Epithelial cell of alveolus of lung (primary cell): ENCODE data around the gene SMIM21. TPM values are rescaled to one million over a fixed set of nuclear protein-coding genes. Genes with fewer than 3 reads are reported as not detected.

Experiments
- total RNA-seq: library from RNA; depleted of rRNA; stranded (reverse); fragments of >200 nt; gene quantifications from 2 replicates; pipeline ENCODE4 v1.2.1, GENCODE V29; 2015

Gene SMIM21
- total RNA-seq: not detected in 2 replicates

DNA sequence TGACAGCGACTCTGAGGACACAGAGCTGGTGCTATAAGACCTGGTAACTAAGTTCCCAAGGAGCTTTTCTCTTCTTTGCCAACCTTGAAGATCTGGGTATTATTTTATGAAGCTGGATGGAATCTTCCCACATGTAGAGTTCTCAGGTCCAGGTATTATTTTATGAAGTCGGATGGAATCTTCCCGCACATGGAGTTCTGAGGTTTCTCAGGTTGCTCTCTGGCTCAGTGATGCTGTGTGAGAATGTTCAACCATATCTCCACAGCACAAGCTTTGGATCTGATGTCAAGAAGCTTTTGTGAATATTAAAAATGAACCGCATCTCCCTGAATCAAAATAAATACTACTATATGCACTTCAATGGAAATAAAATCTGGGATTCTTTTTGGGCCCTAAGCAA lies at the start of gene SMIM21:
SMIM21 (minus strand) TSS at position 101 of the 400 bp plus-strand sequence. CDS start 140 bp downstream, outside the sequence.

Other genes with a start within 250 kb of the SMIM21 start
- gene PTGR3, start 218.6 kb downstream of the SMIM21 start, total RNA-seq: 13.7 and 32.4 TPM in 2 replicates
- gene TSHZ1, start 216.9 kb downstream of the SMIM21 start, total RNA-seq: 8.7 and 22.4 TPM in 2 replicates